NB4 (cell line): Measurements from ENCODE around the gene ANKRD18B.
"Not testable (repeated sequence)": the region's sequence is repeated elsewhere in the genome, so short reads cannot be mapped to it uniquely, and the experiment has no call there.

Experiments
- CTCF ChIP-seq: IDR thresholded peaks from one replicate; pipeline ENCODE4 v1.5.1; 2012; ENCODE audit warnings: low read depth, low read length
- MYC ChIP-seq: IDR thresholded peaks from 2 replicates; pipeline ENCODE4 v1.6.1; 2011; ENCODE audit warnings: low read depth, low read length
- POLR2A ChIP-seq: IDR thresholded peaks from 2 replicates; pipeline ENCODE4 v1.6.1; 2011; ENCODE audit warnings: mild to moderate bottlenecking; ENCODE audit not compliant: insufficient read length; ENCODE audit errors: extremely low read depth
- TF ChIP-seq, protein P1 (sequence below): IDR thresholded peaks from 2 replicates; pipeline ENCODE4 v1.6.1; 2011; ENCODE audit warnings: low read depth, low read length

DNA sequence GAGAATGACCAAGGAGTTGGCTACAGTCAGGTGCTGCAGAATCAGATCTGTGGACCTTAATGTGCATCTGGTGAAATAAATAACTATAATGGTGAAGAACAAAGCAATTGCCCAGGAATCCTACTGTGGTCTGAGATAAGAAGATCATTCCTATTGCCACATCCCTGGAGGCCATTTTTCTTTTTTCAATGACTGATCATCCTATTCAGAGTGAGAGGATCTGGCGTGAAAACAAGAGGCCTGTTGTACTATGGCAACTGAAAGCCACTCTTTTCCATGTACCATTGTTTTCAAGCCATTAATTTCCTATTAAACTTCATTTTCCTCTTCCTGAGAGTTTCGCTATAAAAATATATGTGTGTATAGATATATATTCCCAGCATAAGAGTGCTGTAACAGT lies 11.5 kb upstream of the ANKRD18B start:
- not testable (repeated sequence) for TF ChIP-seq CTCF, POLR2A, MYC
- TF ChIP-seq, protein P1, sequence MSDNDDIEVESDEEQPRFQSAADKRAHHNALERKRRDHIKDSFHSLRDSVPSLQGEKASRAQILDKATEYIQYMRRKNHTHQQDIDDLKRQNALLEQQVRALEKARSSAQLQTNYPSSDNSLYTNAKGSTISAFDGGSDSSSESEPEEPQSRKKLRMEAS = not testable (repeated sequence)
